Islet of Langerhans (tissue), 1 donor: ENCODE measurements around the gene KRT4.

Experiments used
- FAIRE-seq: peaks from one replicate; lab custom pipeline; 2011; peaks lifted over from hg19 to GRCh38; lab: Jason Lieb, UNC

KRT4 gene

DNA sequence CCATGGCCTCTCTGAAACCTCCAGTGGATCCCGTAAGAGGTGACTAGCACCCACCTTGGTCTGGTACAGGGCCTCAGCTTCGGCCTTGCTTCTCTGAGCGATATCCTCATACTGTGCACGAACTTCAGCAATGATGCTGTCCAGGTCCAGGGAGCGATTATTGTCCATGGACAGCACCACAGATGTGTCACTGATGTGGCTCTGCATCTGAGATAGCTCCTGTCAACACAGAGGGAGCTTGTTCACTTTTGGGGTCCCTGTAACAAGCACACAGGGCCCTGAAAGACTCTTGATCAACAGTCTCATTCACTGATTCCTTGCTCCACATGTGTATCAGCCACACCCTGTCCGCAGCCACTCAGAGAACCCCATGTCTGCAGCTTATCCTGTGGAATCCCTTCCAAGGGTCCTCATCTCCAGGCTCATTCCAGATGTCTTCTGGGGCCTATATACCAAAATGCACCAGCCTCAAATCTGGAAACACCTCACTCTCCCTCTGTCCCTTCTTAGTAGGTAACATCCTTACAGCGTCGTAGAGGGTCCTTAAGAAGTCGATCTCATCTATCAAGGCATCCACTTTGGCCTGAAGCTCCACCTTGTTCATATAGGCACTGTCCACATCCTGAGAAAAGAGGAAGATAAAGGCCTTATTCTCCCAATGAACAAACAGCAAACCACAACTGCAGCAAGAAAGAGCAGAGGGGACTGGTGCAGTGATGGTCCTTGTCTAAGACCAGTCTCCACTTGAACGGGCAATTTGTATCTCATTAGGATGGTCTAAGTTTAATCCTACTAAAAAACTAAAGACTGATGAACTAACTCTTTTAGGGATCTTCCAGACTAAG, 21.5 kb downstream of the KRT4 start:
- FAIRE-seq, result no peak

DNA sequence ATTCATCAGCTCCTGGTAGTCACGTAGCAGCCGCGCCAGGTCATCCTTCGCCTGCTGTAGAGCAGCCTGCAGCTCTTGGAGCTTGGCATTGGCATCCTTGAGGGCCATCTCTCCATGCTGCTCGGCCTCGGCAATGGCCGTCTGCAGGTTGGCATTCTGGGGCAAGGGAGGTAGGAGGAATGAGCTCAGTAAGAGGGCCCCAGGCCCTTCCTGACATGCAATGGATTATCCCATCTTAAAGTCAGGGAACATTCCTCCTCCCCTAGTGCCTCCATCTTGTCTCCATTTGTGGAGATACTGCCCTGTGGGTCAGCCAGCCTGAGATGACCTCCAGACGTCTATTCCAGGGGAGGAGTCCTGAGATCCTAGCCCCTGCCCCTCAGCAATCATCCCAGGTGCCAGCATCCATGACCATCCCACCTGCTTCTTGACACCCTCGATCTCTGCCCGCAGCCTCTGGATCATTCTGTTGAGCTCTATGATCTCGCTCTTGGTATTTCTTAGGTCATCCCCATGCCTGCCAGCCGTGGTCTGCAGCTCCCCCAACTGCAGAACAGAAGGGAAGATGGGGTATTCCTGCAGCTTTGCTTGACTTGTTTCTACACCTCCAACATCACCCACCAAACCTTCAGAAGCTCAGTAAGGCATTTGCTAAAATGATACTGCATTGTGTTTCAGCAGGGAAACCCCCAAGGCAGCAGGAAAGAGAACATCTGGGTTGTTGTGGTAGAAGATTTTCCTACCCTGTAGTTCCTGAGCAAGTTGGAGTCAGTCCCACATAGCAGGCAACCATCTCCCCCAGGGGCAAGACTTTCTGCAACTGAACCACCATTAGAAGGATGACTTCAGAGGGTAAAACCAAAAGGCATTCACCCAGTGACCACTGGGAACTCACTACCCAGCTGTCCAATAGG, 22.4 kb downstream of the KRT4 start:
- FAIRE-seq, result no peak

DNA sequence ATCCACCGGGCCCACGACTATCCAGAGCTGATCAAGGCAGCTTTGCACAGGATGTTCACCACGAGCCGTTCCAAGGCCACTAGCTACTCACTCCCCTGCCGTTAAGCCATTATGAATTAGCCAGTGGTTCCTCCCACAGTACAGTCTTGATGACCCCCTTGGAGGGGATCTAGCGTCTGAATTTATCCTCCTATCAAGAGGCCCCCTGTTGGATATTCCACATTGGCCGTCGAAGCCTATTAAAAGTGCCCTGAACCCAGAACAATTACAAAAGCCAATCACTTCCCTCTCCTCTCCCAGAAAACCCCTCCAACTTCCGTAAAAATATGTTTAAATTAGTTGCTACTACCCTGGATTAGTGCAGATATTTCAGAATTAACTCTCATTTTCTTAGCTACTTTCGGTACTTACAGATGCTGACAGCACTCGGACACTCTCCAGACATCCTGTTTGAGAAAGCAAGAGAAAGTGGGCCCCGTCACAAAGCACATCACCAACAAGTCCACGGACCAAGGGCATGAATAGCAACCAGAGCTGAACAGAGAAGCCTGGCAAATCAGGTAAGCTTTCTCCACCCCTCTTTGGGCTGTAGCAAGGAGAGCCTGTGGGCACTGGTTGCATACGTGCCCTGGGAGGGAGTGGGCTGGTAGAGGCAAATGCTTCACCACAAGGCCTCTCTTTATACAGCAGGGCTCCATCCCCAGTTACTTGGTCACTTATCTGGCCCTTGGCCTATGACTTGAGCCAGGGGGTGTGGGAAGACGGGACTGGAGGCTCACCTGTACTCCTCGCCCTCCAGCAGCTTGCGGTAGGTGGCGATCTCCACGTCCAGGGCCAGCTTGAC, 23.3 kb downstream of the KRT4 start:
- FAIRE-seq, result no peak

DNA sequence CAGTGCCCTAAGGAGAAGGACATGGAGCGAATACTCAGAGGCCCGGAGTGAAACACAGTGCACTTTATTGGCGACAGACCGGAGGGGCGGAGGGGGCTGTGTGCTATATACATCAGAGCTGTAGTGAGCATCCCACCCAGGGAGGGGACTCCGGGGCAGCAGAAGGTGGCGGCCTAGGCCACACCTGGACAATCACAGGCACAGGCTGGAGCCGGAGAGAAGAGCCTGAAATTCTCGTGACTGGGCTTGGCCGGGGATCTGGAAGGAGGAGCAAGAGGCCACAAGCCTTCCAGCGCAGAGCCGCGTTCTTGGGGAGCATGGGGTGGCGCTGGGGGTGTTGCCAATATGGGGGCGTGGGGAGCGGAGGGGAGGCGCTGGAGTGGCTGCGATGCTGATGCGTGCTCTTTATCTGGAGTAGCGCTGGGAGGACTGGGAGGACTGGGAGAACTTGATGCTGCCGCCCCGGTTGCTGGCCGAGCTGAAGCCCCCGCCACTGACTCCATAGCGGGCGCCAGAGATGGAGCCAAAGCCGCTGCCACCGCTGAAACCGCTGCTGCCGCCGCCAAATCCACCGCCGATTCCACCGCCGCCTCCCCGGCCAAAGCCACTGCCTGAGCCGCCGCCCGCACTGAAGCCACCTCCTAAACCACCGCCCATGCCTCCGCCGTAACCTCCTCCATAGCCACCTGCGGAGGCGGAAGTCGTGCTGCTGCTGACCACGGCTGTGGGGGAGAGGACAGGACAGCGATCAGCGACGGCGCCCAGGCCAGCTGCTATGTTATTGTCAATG, 24.1 kb downstream of the KRT4 start:
- FAIRE-seq, result no peak

GRCh38 chr12:52788876-52789636, 24.9 kb downstream of the KRT4 start:
- FAIRE-seq, result no peak

- no peak for FAIRE-seq
Observed at GRCh38 chr12:52788192-52788875, 25.6 kb downstream of the KRT4 start.

GRCh38 chr12:52787324-52788191, 26.4 kb downstream of the KRT4 start:
- FAIRE-seq, result no peak

DNA sequence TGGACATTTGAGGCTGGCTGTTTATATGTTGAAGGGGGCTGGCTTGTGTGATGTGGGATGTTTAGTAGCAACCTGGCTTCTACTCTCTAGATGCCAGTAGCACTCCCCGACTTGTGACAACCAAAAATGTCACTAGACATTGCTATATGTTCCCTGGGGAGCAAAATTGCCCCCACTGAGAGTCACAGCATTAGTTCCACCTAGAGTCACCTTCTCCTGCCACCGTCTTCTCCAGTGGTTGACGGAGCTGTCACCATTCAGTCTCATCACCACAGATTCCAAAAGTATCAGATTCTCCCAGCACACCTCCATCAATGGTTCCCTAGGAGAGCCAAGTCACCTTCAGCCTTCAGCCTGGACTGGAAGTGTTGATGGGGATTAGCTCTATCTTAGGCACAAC, 29.0 kb downstream of the KRT4 start:
- FAIRE-seq, result no peak

GRCh38 chr12:52783563-52784316, 30.2 kb downstream of the KRT4 start:
- FAIRE-seq, result no peak

- no peak for FAIRE-seq
Observed at GRCh38 chr12:52782502-52782901, 31.4 kb downstream of the KRT4 start.

DNA sequence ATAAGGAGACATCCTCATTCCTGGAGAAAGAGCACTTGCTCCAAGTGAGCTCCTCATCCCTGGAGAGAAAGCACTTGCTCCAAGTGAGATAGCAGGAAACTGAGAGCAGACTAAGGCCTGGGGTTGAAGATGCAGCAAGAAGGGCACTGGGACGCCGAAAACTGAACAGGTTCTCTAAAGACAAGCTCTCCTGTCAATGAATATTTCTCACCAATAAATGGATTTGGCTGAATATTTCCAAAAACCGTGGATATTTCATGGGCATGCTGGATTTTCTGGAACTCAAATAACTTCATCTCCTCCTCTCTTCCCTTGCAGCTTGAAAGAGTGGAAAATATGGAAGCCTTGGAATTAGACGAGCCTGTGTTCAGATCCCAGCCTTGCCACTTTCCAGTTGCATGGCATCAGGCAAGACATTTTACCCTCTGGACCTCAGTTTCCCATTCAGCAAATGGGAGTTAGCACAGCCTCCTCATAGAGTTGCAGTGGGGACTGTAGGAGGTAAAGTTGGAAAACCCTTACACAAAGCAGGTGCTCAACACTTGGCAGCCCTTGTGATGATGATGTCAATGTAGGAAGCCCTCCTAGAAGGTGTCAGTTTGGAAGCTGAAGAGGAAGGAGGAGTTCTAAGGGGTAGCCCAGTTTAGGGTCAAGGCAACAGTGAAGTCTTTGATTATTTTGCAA, 32.4 kb downstream of the KRT4 start:
- no peak for FAIRE-seq

DNA sequence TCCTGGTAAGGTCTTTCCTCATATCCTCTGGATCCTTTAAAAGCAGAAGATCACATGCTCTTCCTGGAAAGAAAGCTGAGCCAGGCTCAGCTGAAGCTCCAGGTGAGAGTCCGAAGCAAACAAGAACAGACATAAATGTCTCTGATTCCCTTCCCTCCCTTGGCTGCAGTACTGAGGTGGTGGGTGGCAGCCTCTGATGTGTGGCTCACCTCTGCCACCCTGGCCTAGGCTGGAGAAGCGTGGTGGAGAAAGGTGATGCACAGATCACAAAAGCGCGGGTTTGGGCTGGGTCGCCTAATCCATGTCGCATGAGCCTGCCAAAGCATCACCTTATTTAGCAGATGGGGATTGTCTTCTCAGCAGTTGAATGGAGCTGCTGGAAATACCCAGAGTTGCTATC, 34.0 kb downstream of the KRT4 start:
- FAIRE-seq, result no peak

DNA sequence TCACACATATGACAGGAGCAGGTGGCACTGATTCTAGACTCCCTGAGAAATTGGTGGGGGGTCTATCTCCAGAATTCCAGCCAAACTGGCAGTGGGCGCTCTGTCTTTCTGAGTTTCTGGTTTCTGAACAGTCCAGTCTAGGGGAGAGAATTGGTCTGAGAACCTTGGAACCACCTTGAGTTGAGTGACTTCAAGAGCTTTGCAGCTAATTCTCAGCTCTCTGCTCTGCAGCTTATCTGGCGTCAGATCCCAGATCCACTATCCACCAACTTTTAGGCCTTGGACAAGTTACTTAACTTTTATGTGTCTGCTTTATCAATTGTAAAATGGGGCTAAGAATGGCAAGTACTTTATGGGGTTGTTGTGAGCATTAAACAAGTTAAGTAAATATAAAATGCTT, 35.1 kb downstream of the KRT4 start:
- no peak for FAIRE-seq

- no peak for FAIRE-seq
Observed at GRCh38 chr12:52777566-52777965, 36.4 kb downstream of the KRT4 start.

DNA sequence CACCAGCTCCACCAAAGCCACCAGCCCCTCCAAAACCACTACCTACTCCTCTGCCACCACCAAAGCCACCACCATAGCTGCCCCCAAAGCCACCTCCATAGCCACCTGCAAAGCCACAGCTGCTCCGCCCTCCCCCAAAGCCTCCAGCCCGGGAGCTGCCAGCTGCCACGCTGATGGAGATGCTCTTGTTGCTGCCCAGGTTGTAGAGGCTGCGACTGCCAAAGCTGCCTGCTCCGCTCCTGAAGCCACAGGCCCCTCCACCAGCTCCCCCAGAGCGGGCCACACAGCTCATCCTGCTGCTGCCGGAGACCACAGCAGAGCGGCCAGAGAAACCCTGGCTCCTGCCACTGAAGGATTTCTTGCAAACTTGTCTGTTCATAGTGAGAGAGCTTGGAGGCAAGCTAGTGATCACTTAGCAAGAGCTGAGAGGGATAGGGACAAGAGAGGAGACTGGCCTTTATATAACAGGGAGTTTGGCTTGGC, 37.0 kb downstream of the KRT4 start, which contains the start of gene KRT76:
KRT76 (minus strand) TSS at position 433 of the 483 bp plus-strand sequence; CDS start at position 379, 54 bp downstream.
- no peak for FAIRE-seq

DNA sequence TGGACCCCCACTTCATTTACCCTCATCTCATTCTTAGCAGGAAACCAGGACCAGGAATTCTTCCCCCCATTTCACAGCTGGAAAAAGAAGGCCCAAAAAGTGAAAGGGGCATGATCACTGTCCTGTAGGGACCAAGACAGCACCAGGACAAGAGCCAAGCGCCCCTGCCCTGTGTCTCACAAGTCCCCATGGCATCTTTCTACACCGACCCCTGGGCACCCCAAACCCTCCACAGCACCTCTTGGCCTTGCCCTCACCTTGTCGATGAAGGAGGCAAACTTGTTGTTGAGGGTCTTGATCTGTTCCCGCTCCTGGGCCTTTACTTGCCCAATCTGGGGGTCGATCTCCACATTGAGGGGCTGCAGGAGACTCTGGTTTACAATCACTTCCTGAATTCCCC, 37.5 kb downstream of the KRT4 start:
- no peak for FAIRE-seq

DNA sequence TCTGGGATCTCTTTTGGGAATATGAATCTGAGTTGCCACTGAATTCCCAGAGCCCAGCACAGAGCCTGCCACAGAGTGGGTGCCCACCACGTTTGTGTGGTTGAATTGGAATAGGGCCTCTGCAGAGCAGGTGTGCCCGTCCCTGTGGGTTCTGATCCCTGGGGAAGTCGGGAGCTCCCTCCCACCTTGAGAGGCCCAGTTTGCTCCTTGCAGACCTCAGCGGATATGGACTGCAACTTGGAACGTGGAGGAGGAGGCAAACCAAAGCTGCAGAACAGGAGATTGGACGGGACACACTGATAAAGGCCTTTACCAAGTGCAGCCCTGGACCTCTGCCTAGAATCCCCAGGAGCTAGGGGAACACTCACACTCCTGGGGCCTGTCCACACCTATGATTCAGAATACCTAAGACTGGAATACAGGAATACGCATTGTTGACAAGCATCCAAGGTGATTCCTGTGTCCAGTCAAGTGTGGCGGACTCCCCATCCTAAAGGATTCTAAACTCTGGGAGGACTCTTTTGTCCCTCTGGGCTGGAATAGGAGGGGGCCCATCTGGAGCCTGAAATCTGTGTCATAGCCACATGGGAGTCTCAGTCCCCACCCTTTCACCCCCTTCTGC, 39.2 kb downstream of the KRT4 start:
- no peak for FAIRE-seq
